ENCODE results near the gene UBASH3A.

Gene UBASH3A

GRCh38 chr21:42366292-42367010 lies 37.3 kb upstream of the UBASH3A start, which contains the start of gene TFF1:
Gene TFF1 (minus strand): TSS chr21:42366535. CDS start chr21:42366495, 40 bp downstream.
- peak in 1 of 2 donors; percentile 12 for DNase-seq (ENCODE audit: low read depth in 2 of 2)
- no peak within 1 kb of the TSS for H3K4me3 ChIP-seq (replicated peaks in 1 of 2; ENCODE audit: low read depth in 2 of 2, low read length in 2 of 2)
- no peak for TF ChIP-seq CTCF (IDR thresholded peaks at IDR 0.05; ENCODE audit: low read depth, low read length)

- no peak overlapping the region for H3K4me3 ChIP-seq (replicated peaks in 1 of 2; ENCODE audit: low read depth in 2 of 2, low read length in 2 of 2)
- no peak for DNase-seq (ENCODE audit: low read depth in 2 of 2)
- no peak for TF ChIP-seq CTCF (IDR thresholded peaks at IDR 0.05; ENCODE audit: low read depth, low read length)
Observed at GRCh38 chr21:42367367-42368165, 36.1 kb upstream of the UBASH3A start.

GRCh38 chr21:42369821-42370220 lies 33.9 kb upstream of the UBASH3A start:
- DNase-seq (ENCODE audit: low read depth in 2 of 2), result no peak
- no peak for TF ChIP-seq CTCF (IDR thresholded peaks at IDR 0.05; ENCODE audit: low read depth, low read length)
- H3K4me3 ChIP-seq (replicated peaks in 1 of 2; ENCODE audit: low read depth in 2 of 2, low read length in 2 of 2), result no peak overlapping the region

GRCh38 chr21:42370894-42371654 lies 32.6 kb upstream of the UBASH3A start:
- DNase-seq (ENCODE audit: low read depth in 2 of 2), result no peak
- TF ChIP-seq CTCF (IDR thresholded peaks at IDR 0.05; ENCODE audit: low read depth, low read length), result no peak

GRCh38 chr21:42373196-42373907 lies 30.4 kb upstream of the UBASH3A start:
- DNase-seq (ENCODE audit: low read depth in 2 of 2), result no peak
- no peak overlapping the region for H3K4me3 ChIP-seq (replicated peaks in 1 of 2; ENCODE audit: low read depth in 2 of 2, low read length in 2 of 2)
- TF ChIP-seq CTCF (IDR thresholded peaks at IDR 0.05; ENCODE audit: low read depth, low read length), result no peak

More at GRCh38 chr21:42370894-42371654, 32.6 kb upstream of the UBASH3A start:
- no peak overlapping the region for H3K4me3 ChIP-seq (replicated peaks in 1 of 2; ENCODE audit: low read depth in 2 of 2, low read length in 2 of 2)

GRCh38 chr21:42373908-42374455 lies 29.7 kb upstream of the UBASH3A start:
- no peak for DNase-seq (ENCODE audit: low read depth in 2 of 2)
- H3K4me3 ChIP-seq (replicated peaks in 1 of 2; ENCODE audit: low read depth in 2 of 2, low read length in 2 of 2), result no peak overlapping the region
- no peak for TF ChIP-seq CTCF (IDR thresholded peaks at IDR 0.05; ENCODE audit: low read depth, low read length)

All from cardiac fibroblast (primary cell).